Epithelial cell of proximal tubule (primary cell): ENCODE data around the gene QPRT. TPM values are rescaled to one million over a fixed set of nuclear protein-coding genes. Genes with fewer than 3 reads are reported as not detected.
"Not testable (repeated sequence)": the region's sequence is repeated elsewhere in the genome, so short reads cannot be mapped to it uniquely, and the experiment has no call there.

ENCODE experiments used
- DNase-seq: peaks from one replicate; pipeline ENCODE4 v3.0.0-alpha.2; 2011; ENCODE audit warnings: low read depth
- H3K4me3 ChIP-seq: 2 replicates; pipeline ENCODE4 v1.5.1; 2011; ENCODE audit warnings: low read depth, mild to moderate bottlenecking, low read length
- total RNA-seq: library from RNA; depleted of rRNA; stranded (reverse); fragments of >200 nt; gene quantifications from 2 replicates; pipeline ENCODE4 v1.2.3, GENCODE V29; 2015
- TF ChIP-seq, protein P1 (sequence below): conservative IDR thresholded peaks from 2 replicates; pipeline ENCODE4 v1.5.1; 2012; ENCODE audit warnings: low read depth, mild to moderate bottlenecking, low read length

The QPRT gene
- total RNA-seq, 1 donor from 2014 or later = 89.9 TPM

DNA sequence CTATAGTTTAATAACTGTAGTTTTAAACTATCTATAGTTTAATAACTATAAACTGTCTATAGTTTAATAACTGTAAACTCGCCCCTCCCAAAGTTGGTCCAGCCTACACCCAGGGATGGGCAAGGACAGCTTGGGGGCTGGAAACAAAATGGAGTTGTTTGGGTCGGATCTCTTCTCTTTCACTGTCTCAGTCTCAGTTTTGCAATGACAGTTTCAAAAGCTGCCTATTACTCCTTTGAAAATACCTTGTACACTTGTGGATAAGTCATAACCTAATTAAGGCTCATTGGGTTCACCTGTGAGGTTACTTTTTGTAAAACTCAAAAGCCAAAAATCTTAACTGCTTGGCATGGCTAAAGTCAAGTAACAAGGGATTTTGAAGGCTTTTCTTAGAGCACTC lies 35.4 kb downstream of the QPRT start:
- H3K4me3 ChIP-seq = no peak overlapping the region
- TF ChIP-seq, protein P1, sequence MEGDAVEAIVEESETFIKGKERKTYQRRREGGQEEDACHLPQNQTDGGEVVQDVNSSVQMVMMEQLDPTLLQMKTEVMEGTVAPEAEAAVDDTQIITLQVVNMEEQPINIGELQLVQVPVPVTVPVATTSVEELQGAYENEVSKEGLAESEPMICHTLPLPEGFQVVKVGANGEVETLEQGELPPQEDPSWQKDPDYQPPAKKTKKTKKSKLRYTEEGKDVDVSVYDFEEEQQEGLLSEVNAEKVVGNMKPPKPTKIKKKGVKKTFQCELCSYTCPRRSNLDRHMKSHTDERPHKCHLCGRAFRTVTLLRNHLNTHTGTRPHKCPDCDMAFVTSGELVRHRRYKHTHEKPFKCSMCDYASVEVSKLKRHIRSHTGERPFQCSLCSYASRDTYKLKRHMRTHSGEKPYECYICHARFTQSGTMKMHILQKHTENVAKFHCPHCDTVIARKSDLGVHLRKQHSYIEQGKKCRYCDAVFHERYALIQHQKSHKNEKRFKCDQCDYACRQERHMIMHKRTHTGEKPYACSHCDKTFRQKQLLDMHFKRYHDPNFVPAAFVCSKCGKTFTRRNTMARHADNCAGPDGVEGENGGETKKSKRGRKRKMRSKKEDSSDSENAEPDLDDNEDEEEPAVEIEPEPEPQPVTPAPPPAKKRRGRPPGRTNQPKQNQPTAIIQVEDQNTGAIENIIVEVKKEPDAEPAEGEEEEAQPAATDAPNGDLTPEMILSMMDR = no peak

GRCh38 chr16:29714972-29715371 lies 36.0 kb downstream of the QPRT start:
- DNase-seq = no peak
- TF ChIP-seq, protein P1 = no peak

More for the DNA sequence above, 35.4 kb downstream of the QPRT start:
- no peak for DNase-seq

DNA sequence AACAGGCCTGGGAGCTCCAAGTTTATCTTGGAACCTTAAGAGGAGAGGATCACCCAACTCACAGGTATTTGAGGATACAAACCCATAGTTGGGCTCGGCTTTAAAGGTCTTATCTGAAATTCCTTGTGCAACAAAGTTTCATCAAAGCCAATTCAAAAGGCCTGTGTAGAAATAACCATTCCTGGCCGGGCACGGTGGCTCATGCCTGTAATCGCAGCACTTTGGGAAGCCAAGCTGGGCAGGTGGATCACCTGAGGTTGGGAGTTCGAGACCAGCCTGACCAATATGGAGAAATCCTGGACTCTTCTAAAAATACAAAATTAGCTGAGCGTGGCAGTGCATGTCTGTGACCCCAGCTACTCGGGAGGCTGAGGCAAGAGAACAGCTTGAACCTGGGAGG lies 38.1 kb downstream of the QPRT start:
- no peak for DNase-seq
- H3K4me3 ChIP-seq = no peak overlapping the region
- TF ChIP-seq, protein P1 = no peak

More at GRCh38 chr16:29714972-29715371, 36.0 kb downstream of the QPRT start:
- no peak overlapping the region for H3K4me3 ChIP-seq

GRCh38 chr16:29719063-29719462 lies 40.1 kb downstream of the QPRT start:
- H3K4me3 ChIP-seq = no peak overlapping the region
- DNase-seq = no peak
- TF ChIP-seq, protein P1 = no peak

DNA sequence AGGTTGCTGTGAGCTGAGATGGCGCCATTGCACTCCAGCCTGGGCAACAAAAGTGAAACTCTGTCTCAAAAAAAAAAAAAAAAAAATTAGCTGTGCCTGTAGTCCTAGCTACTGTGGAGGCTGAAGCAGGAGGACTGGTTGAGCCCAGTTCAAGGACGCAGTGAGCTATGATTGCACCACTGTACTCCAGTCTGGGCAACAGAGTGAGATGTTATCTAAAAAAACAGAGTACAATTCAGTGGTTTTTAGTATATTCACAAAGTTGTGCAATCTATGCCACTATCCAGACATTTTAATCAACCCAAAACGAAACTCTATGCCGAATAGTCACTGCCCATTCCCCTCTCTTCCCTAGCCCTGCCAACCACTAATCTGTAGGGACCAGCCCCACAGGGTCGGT lies 41.7 kb downstream of the QPRT start:
- TF ChIP-seq, protein P1 = no peak
- no peak for DNase-seq
- no peak overlapping the region for H3K4me3 ChIP-seq

- H3K4me3 ChIP-seq, DNase-seq: not testable (repeated sequence)
- TF ChIP-seq, protein P1 = peak; percentile 66
Observed at GRCh38 chr16:29721167-29721879, 42.3 kb downstream of the QPRT start.

DNA sequence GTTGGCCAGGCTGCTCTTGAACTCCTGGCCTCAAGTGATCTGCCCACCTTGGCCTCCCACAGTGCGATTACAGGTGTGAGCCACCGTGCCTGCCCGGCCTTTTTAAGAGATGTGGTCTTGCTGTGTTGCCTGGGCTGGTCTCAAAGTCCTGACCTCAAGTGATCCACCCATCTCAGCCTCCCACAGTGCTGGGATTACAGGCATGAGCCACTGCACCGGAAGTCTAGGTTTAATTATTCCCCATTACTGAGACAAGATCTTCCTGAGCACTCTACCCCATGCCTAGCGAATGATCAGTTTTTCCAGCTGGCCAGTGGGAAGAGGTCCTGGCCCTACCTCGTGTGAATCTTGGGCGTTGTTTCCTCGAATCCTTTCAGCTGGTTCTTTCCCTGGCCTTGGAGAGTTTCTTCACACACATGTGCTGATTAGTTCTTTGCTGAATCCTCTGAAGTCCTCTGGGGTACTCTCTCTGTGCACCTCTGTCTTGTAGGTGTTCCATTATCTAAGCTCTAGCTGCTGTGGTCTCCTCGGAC lies 47.9 kb downstream of the QPRT start:
- DNase-seq = no peak
- TF ChIP-seq, protein P1 = no peak
- H3K4me3 ChIP-seq = no peak overlapping the region
